Caki2 (cell line): ENCODE data around the gene BTBD2. TPM values are rescaled to one million over a fixed set of nuclear protein-coding genes. Genes with fewer than 3 reads are reported as not detected.

Experiments used
- DNase-seq: peaks from one replicate; pipeline ENCODE4 v3.0.0-alpha.2; 2015; ENCODE audit warnings: low read depth
- in situ Hi-C: cut with HindIII; loops from 2 replicates; pipeline ENCODE4 v1.10.0; 2016; ENCODE audit warnings: low sequenced_read_pairs, low pct_unique_long_range_greater_than_20kb, mixed read lengths
- total RNA-seq: library from RNA; depleted of rRNA; stranded (reverse); fragments of >200 nt; shearing (Covaris generic); gene quantifications from 2 replicates; pipeline ENCODE4 v1.2.3, GENCODE V29; 2014; ENCODE audit warnings: low replicate concordance

Gene BTBD2
- total RNA-seq, 1 experiment from 2014 or later = 56.1 TPM

- in situ Hi-C loops = no loop called here
- no peak for DNase-seq
Measured at GRCh38 chr19:2051773-2052704, 36.5 kb upstream of the BTBD2 start.

DNA sequence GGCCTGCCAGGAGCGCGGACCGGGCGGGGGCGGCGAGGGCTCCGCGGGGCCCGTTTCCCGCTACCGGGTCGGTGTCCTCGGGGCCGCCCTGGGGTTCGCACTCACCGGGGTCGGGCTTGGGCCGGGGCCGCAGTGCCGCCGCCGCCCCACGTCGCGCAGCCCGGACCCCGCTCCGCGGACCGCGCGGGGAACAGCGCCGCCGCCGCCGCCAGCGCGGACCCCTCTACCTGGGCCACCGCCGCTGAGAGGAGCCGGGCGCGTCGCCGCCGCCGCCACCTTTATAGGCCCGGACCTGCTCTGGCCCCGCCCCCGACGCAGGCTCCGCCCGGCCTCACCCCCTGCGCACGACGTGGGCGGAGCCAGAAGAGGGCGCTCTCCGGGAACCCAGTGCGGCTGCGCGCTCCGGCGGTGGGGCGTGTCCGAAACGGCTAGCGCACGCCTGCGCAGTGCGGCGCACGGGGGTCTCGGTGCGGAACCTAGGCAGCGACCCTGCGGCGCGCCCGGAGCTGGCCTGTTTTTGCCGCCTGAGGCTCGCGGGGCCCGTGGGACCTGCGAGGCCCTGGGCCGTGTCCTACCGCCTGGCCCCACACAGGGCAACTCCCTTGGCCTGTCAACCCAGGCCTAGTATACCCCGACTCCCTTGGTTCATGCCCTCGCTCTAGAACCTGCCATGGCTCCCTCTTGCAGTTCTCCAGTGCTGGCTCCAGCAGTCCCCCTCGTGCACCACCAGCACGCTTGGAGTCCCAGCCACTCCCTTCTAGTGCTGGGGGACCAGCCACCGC lies 35.7 kb upstream of the BTBD2 start, which contains the start of gene MKNK2:
Gene MKNK2, minus strand, starts transcription at position 254 of the 782 bp plus-strand sequence. CDS start 393 bp downstream, outside the sequence.
- in situ Hi-C loops = no loop called here
- DNase-seq = peak; percentile 69

DNA sequence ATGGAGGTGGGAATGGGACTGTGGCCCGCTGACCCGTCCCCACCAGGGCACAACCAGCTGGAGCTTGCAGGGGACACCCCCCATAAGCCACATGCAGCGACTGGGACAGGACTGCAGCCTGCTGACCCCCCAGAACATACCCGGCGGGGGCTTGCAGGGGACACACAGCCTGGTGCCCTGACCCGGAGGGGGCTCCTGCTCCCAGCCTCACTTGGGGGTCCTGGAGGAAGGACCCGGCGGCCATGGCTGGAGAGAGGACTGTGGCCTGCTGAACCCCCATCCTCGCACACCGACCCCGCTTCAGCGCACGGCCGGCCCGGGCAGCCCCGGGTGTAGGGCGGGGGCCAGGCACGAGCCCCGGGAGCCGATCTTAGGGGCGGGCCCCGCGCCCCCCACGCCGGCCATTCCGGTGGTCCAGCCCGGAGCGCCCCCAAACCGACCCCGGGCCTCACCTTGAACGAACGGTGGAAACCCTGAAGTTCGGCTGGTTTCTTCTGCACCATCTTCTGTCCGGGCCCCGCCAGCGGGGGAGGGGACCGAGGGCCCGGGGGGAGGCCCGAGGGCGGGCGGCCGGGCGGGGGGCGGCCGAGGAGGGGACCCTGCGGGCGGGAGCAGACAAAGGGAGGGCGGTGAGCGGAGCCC lies 35.0 kb upstream of the BTBD2 start:
- DNase-seq = no peak
- in situ Hi-C loops = no loop called here

- peak; percentile 69 for DNase-seq
- in situ Hi-C loops = no loop called here
Measured at GRCh38 chr19:2049741-2050348, 34.3 kb upstream of the BTBD2 start.

- in situ Hi-C loops = no loop called here
- no peak for DNase-seq
Measured at GRCh38 chr19:2048959-2049740, 33.6 kb upstream of the BTBD2 start.

- no peak for DNase-seq
- in situ Hi-C loops = no loop called here
Measured at GRCh38 chr19:2048104-2048958, 32.8 kb upstream of the BTBD2 start.

DNA sequence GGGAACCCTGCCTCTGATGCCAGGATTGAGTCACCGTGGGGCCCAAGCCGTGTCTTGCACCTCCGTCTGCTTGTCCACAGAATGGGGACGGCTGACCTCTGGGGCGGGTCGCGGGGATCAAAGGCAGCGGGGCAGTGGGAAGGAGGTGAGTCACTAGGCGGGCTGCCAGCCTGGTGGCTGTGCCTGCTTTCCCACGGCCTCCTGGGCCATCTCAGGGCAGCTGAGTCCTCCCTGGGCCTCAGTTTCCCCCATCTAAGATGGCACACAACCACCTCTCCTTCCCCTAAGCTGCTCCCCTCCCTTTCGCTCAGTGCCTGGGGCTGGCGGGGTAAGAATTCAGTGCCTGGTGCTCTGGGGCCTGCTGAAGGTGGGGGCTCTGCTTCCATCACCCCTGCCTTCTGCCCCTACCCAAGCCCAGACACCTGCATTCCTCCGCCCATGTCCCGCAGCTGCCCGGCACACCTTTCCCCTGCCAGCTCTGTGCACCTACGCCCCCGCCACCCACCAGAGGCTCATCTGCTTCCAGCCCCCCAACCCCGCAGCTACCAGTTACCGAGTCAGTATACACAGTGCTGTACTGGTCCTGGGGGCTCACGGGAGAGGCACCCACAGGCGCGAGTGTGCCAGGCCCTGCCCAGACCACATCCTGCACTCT lies 32.1 kb upstream of the BTBD2 start:
- no peak for DNase-seq
- in situ Hi-C loops = no loop called here

GRCh38 chr19:2047076-2047448 lies 31.5 kb upstream of the BTBD2 start:
- no peak for DNase-seq
- in situ Hi-C loops = no loop called here

DNA sequence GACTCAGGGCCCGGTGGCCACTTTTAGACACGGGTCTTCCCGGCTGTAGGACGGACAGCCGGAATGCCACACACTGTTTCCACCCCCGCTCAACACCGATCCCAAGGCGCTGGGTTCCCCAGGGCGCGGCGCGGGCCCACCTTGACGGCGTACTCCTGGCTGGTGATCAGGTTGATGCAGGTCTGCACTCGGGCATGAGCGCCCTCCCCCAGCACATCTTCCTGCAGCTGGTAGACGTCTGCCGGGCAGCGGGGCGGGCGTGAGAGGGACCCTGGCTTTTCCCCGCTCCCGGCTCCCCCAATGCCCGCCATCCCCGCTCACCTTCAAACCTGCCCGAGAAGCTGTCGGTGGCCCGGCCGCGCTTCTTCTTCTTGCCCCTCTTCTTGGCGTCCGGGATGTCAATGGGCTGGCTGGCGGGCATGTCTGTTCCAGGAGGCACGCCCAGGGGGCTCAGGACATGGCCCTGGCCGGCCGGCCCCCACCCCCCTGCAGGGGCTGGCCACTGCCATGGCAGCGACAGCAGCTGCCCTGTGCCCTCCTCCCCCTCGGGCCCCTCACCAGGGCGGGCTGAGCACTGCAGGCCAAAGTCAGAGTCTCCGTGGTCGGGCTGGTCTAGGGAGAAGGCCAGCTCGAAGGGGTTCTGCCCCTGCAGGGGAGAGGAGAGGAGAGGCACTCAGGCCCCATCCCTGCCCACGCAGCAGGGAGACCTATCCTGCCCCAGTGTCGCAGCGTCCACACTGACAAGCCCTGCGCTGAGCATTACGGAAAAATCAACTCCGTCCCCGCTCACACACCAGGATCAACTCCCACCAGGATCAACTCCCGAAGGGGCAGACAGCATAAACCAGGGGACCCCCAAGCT lies 30.8 kb upstream of the BTBD2 start:
- in situ Hi-C loops = no loop called here
- no peak for DNase-seq

DNA sequence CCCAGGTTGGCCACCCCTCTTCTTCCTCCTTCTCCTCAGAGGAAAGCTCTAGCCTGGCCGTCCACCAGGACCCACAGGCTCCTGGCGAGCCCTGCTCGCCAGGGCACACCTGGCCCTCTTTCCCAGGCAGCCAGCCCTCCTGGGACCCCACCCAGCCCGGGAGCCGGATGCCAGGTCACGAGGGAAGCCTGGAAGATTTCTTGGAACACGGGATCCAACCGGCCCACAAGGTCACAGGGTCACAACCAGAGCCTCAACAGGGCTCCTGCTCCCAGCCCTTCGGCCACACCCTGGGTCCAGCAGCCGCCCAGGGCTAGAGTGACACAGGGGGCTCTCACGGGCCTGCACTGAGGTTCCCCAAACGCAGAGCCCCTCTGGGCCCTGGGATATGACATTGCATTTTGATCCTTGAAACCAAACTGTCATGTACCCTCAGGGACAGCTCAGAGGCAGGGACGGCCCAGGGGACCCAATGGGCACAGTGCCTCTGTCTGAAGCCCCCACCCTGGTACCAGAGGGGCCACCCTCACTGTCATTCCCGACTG lies 30.1 kb upstream of the BTBD2 start:
- no peak for DNase-seq
- in situ Hi-C loops = no loop called here

- in situ Hi-C loops = no loop called here
- DNase-seq = no peak
Measured at GRCh38 chr19:2044709-2045500, 29.4 kb upstream of the BTBD2 start.

GRCh38 chr19:2043961-2044708 lies 28.6 kb upstream of the BTBD2 start:
- in situ Hi-C loops = no loop called here
- no peak for DNase-seq

DNA sequence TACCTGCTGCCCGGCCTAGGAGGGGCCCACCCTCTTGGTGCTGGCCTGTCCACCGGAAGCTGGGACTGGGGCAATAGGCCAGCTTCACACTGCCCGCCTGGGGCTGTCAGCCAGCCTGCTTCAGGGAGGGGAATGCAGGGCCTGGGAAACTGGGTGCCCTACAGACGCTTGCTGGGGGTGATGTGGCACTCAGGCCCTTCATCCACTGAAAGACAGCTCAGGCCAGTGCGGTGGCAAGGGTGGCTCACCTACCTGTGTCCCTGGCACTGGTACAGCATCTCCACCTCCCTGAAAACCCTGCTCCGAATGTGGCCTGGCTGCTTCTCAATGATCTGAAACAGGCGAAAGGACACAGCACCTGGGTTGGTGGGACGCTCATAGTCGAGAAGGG lies 27.7 kb upstream of the BTBD2 start:
- no peak for DNase-seq
- in situ Hi-C loops = no loop called here
